ENCODE measurements around the gene PCSK1N.
"Not testable (repeated sequence)": the region's sequence is repeated elsewhere in the genome, so short reads cannot be mapped to it uniquely, and the experiment has no call there.

Gene PCSK1N

GRCh38 chrX:48823053-48823452 is 12.4 kb downstream of the PCSK1N start:
- DNase-seq (ENCODE audit: low read depth): no peak

- DNase-seq (ENCODE audit: low read depth): not testable (repeated sequence)
Measured at GRCh38 chrX:48819394-48819793, 16.0 kb downstream of the PCSK1N start.

GRCh38 chrX:48818866-48819265 is 16.5 kb downstream of the PCSK1N start:
- no peak for DNase-seq (ENCODE audit: low read depth)

GRCh38 chrX:48818098-48818497 is 17.3 kb downstream of the PCSK1N start:
- DNase-seq (ENCODE audit: low read depth): no peak

- no peak for DNase-seq (ENCODE audit: low read depth)
Measured at GRCh38 chrX:48816014-48816810, 19.2 kb downstream of the PCSK1N start.

- DNase-seq (ENCODE audit: low read depth): no peak
Measured at GRCh38 chrX:48815266-48815665, 20.1 kb downstream of the PCSK1N start.

- no peak for DNase-seq (ENCODE audit: low read depth)
Measured at GRCh38 chrX:48814722-48815121, 20.7 kb downstream of the PCSK1N start.

- DNase-seq (ENCODE audit: low read depth): no peak
Measured at GRCh38 chrX:48813644-48814043, 21.8 kb downstream of the PCSK1N start.

- no peak for DNase-seq (ENCODE audit: low read depth)
Measured at GRCh38 chrX:48806081-48806480, 29.3 kb downstream of the PCSK1N start.

GRCh38 chrX:48802905-48803200 is 32.6 kb downstream of the PCSK1N start:
- no peak for DNase-seq (ENCODE audit: low read depth)

GRCh38 chrX:48802089-48802904 is 33.1 kb downstream of the PCSK1N start:
- peak; percentile 55 for DNase-seq (ENCODE audit: low read depth)

- DNase-seq (ENCODE audit: low read depth): peak; percentile 87
Measured at GRCh38 chrX:48801280-48802088, 33.9 kb downstream of the PCSK1N start, which contains the start of gene HDAC6. Gene HDAC6, plus strand, starts transcription at chrX:48802067. Its CDS starts 626 bp downstream, at chrX:48802693.

GRCh38 chrX:48800574-48801279 is 34.7 kb downstream of the PCSK1N start:
- no peak for DNase-seq (ENCODE audit: low read depth)

GRCh38 chrX:48798318-48798717 is 37.1 kb downstream of the PCSK1N start:
- DNase-seq (ENCODE audit: low read depth): no peak

GRCh38 chrX:48794911-48795515 is 40.4 kb downstream of the PCSK1N start:
- no peak for DNase-seq (ENCODE audit: low read depth)

GRCh38 chrX:48794340-48794910 is 41.0 kb downstream of the PCSK1N start:
- DNase-seq (ENCODE audit: low read depth): no peak

GRCh38 chrX:48793935-48794334 is 41.5 kb downstream of the PCSK1N start:
- no peak for DNase-seq (ENCODE audit: low read depth)

- DNase-seq (ENCODE audit: low read depth): no peak
Measured at GRCh38 chrX:48792219-48792618, 43.2 kb downstream of the PCSK1N start.

GRCh38 chrX:48791063-48791820 is 44.2 kb downstream of the PCSK1N start:
- DNase-seq (ENCODE audit: low read depth): no peak

GRCh38 chrX:48790477-48790876 is 44.9 kb downstream of the PCSK1N start:
- no peak for DNase-seq (ENCODE audit: low read depth)

Data from HS-27A (cell line).